K562 (cell line): ENCODE measurements around the gene PTPN7. TPM values are rescaled to one million over a fixed set of nuclear protein-coding genes. Genes with fewer than 3 reads are reported as not detected.

Experiments
- ARID2 ChIP-seq: fragments of 450-650 bp; IDR thresholded peaks from 2 replicates; pipeline ENCODE4 v1.6.1; 2017; ENCODE audit warnings: antibody characterized with exemption, mild to moderate bottlenecking
- BMI1 ChIP-seq: fragments of 150-350 bp; IDR thresholded peaks from 2 replicates; pipeline ENCODE4 v1.6.1; 2014; ENCODE audit warnings: low read length
- CAMTA2 ChIP-seq: fragments of 250-450 bp; sonication (Bioruptor Pico); conservative IDR thresholded peaks from 2 replicates; pipeline ENCODE4 v1.5.1; 2022
- EP400 ChIP-seq: fragments of 450-650 bp; IDR thresholded peaks from 2 replicates; pipeline ENCODE4 v1.6.1; 2017; ENCODE audit warnings: antibody characterized with exemption, mild to moderate bottlenecking, moderate library complexity
- HCFC1 ChIP-seq: IDR thresholded peaks from 2 replicates; pipeline ENCODE4 v1.6.1; 2012; ENCODE audit warnings: low read depth, low read length, improper control_type of control experiment
- HDAC3 ChIP-seq: fragments of 450-650 bp; IDR thresholded peaks from 2 replicates; pipeline ENCODE4 v1.6.1; 2018; ENCODE audit warnings: borderline replicate concordance, mild to moderate bottlenecking, moderate library complexity; ENCODE audit not compliant: partially characterized antibody
- MCM5 ChIP-seq: fragments of 450-650 bp; IDR thresholded peaks from 2 replicates; pipeline ENCODE4 v1.6.1; 2016; ENCODE audit warnings: low read depth
- MXI1 ChIP-seq: IDR thresholded peaks from 2 replicates; pipeline ENCODE4 v1.6.1; 2011; ENCODE audit warnings: low read depth, mild to moderate bottlenecking, improper control_type of control experiment, low read length
- NRF1 ChIP-seq, 2 experiments: fragments of 450-650 bp; IDR thresholded peaks in 1 of 2; conservative IDR thresholded peaks in 1 of 2; 2 replicates each; pipeline ENCODE4 v1.6.1; 2014; ENCODE audit warnings: mild to moderate bottlenecking in 2 of 2
- POLR2AphosphoS5 ChIP-seq: IDR thresholded peaks from 2 replicates; pipeline ENCODE4 v1.6.1; 2011; ENCODE audit warnings: mild to moderate bottlenecking, low read depth, low read length, moderate library complexity; ENCODE audit not compliant: control insufficient read depth, insufficient read depth
- PRDM10 ChIP-seq: fragments of 450-650 bp; IDR thresholded peaks from 2 replicates; pipeline ENCODE4 v1.6.1; 2018; ENCODE audit not compliant: partially characterized antibody
- RBFOX2 ChIP-seq: fragments of 200-400 bp; formaldehyde crosslinking; IDR thresholded peaks from 2 replicates; pipeline ENCODE4 v1.6.1; 2017; ENCODE audit warnings: low read depth, mild to moderate bottlenecking, low read length, moderate library complexity
- RBM14 ChIP-seq: fragments of 200-400 bp; formaldehyde crosslinking; IDR thresholded peaks from 2 replicates; pipeline ENCODE4 v1.6.1; 2018; ENCODE audit warnings: low read depth, mild to moderate bottlenecking, low read length, moderate library complexity, borderline replicate concordance; ENCODE audit not compliant: insufficient read depth
- SAFB ChIP-seq: fragments of 200-400 bp; formaldehyde crosslinking; IDR thresholded peaks from 2 replicates; pipeline ENCODE4 v1.6.1; 2017; ENCODE audit warnings: low read depth, low read length, borderline replicate concordance
- SIX5 ChIP-seq, 2 experiments: IDR thresholded peaks; 2 replicates each; pipeline ENCODE4 v1.6.1; 2011; ENCODE audit warnings: low read length in 2 of 2, borderline replicate concordance in 1 of 2, low read depth in 1 of 2, mild to moderate bottlenecking in 1 of 2, moderate library complexity in 1 of 2; ENCODE audit not compliant: insufficient read depth in 1 of 2
- SMC3 ChIP-seq: conservative IDR thresholded peaks from 2 replicates; pipeline ENCODE4 v1.6.1; 2011; ENCODE audit warnings: low read depth, low read length, improper control_type of control experiment; ENCODE audit not compliant: insufficient read depth
- SRF ChIP-seq, 2 experiments: fragments of 250-450, 450-650 bp in 1 of 2; sonication (Bioruptor Pico) in 1 of 2; sonication (generic) in 1 of 2; formaldehyde crosslinking; IDR thresholded peaks; 2 replicates each; pipeline versions ENCODE4 v1.5.0 to v1.5.1; 2020 to 2022; ENCODE audit warnings: mild to moderate bottlenecking in 1 of 2, missing genetic modification reagents in 1 of 2
- STAT5A ChIP-seq: IDR thresholded peaks from 2 replicates; pipeline ENCODE4 v1.6.1; 2012; ENCODE audit warnings: low read length, inconsistent platforms, borderline replicate concordance
- ZNF12 ChIP-seq: sonication (generic); formaldehyde crosslinking; IDR thresholded peaks from 2 replicates; pipeline ENCODE4 v1.4.0; 2020; ENCODE audit warnings: mild to moderate bottlenecking, missing genetic modification reagents
- ZNF311 ChIP-seq: fragments of 250-450 bp; sonication (Bioruptor Pico); IDR thresholded peaks from 2 replicates; pipeline ENCODE4 v1.4.0; 2020; ENCODE audit warnings: mild to moderate bottlenecking, moderate library complexity
- ZNF740 ChIP-seq, 3 experiments: fragments of 200-800 bp in 1 of 3; sonication (Bioruptor generic) in 1 of 3; sonication (generic) in 1 of 3; formaldehyde crosslinking in 1 of 3; IDR thresholded peaks; 2 replicates each; pipeline versions ENCODE4 v1.6.1 to v1.8.0; 2016 to 2022; ENCODE audit warnings: mild to moderate bottlenecking in 2 of 3, missing compliant biosample characterization in 2 of 3, missing genetic modification characterization in 2 of 3, missing genetic modification reagents in 1 of 3
- ZNF830 ChIP-seq: fragments of 250-450 bp; sonication (Bioruptor Pico); IDR thresholded peaks from 2 replicates; pipeline ENCODE4 v1.5.0; 2021; ENCODE audit warnings: mild to moderate bottlenecking
- polyA plus RNA-seq, 8 experiments: library from polyadenylated mRNA; depleted of rRNA in 4 of 8; stranded (reverse) in 5 of 8; unstranded in 3 of 8; fragments of >200 nt; fragmentation: Nextera tagmentation in 2 of 8; fragmentation: Illumina TruSeq in 1 of 8; extraction: Ambion mirVana in 2 of 8; extraction: Trizol in 1 of 8; gene quantifications; 2 replicates each; pipeline versions ENCODE4 v1.2.1 to v1.2.3, GENCODE V29; 2011 to 2014; ENCODE audit warnings: inconsistent platforms in 1 of 8, missing spikeins in 1 of 8
- total RNA-seq, 7 experiments: library from RNA; depleted of rRNA in 6 of 7; stranded (reverse); fragments of >200 nt in 6 of 7; fragmentation: Illumina TruSeq in 2 of 7; extraction: Trizol in 2 of 7; gene quantifications; 2 replicates each; pipeline versions ENCODE4 v1.2.1 to v1.2.3, GENCODE V29; 2011 to 2021; ENCODE audit warnings: low replicate concordance in 1 of 7

Gene PTPN7
- total and polyA plus RNA-seq, 9 of the 15 experiments (the other 6 are each of a cell fraction or from before 2014, with no cell fraction given) = 18.7 to 144 (median 120) TPM

GRCh38 chr1:202163281-202164270 lies 3.2 kb upstream of the PTPN7 start (continued):
- TF ChIP-seq RBFOX2 = 0 out of 2 replicates have a peak, but pooled peaks have one; percentile 27
- TF ChIP-seq SIX5 (IDR thresholded peaks at IDR 0.05; ENCODE audit: borderline replicate concordance in 1 of 2, insufficient read depth in 1 of 2, low read depth in 1 of 2, low read length in 2 of 2) = no peak
- TF ChIP-seq SAFB = no peak
- TF ChIP-seq POLR2AphosphoS5 = no peak
- 0 out of 2 replicates have a peak, but pooled peaks have one; percentile 62 for TF ChIP-seq ZNF830
- no peak for TF ChIP-seq ARID2
- TF ChIP-seq NRF1 (conservative IDR thresholded peaks at IDR 0.05 in 1 of 2, IDR thresholded peaks at IDR 0.05 in 1 of 2) = no peak
- no peak for TF ChIP-seq MCM5
- no peak for TF ChIP-seq ZNF12 (CRISPR knock-in tag)
- no peak for TF ChIP-seq HCFC1
- no peak for TF ChIP-seq CAMTA2 (CRISPR knock-in tag)
- TF ChIP-seq ZNF311 = no peak; the same call in 1 of the 2 replicates
- no peak for TF ChIP-seq BMI1
- TF ChIP-seq EP400 = no peak
- no peak for TF ChIP-seq RBM14
- 0 out of 2 replicates have a peak, but pooled peaks have one; percentile 29 for TF ChIP-seq ZNF740 (CRISPR knock-in tag; IDR thresholded peaks at IDR 0.05)
- no peak for TF ChIP-seq ZNF740 (tag; IDR thresholded peaks at IDR 0.05)
- no peak for TF ChIP-seq SRF (CRISPR knock-in tag; IDR thresholded peaks at IDR 0.05)
- no peak for TF ChIP-seq MXI1
- no peak for TF ChIP-seq STAT5A
- no peak for TF ChIP-seq PRDM10
- TF ChIP-seq SMC3 = no peak
- TF ChIP-seq HDAC3 = no peak
